ENCODE measurements around the gene NAA50.

DNA sequence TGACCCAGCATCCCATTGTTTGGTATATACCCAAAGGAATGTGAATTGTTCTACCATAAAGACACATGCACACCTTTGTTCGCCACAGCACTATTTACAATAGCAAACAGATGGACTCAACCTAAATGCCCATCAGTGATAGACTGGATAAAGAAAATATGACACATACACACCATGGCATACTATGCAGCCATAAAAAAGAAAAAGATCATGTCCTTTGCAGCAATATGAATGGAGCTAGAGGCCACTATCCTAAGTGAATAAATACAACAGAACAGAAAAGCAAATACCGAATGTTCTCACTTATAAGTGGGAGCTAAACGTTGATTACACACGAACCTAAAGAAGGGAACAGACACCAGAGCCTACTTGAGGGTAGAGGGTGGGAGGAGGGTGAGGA lies 38.2 kb downstream of the NAA50 start:
- TF ChIP-seq, protein P1, sequence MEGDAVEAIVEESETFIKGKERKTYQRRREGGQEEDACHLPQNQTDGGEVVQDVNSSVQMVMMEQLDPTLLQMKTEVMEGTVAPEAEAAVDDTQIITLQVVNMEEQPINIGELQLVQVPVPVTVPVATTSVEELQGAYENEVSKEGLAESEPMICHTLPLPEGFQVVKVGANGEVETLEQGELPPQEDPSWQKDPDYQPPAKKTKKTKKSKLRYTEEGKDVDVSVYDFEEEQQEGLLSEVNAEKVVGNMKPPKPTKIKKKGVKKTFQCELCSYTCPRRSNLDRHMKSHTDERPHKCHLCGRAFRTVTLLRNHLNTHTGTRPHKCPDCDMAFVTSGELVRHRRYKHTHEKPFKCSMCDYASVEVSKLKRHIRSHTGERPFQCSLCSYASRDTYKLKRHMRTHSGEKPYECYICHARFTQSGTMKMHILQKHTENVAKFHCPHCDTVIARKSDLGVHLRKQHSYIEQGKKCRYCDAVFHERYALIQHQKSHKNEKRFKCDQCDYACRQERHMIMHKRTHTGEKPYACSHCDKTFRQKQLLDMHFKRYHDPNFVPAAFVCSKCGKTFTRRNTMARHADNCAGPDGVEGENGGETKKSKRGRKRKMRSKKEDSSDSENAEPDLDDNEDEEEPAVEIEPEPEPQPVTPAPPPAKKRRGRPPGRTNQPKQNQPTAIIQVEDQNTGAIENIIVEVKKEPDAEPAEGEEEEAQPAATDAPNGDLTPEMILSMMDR (IDR thresholded peaks at IDR 0.05): no peak
- TF ChIP-seq POLR2A (IDR thresholded peaks at IDR 0.05): no peak
